Effector memory CD4-positive, alpha-beta T cell (primary cell): ENCODE measurements around the gene TBX6.

Experiments
- DNase-seq, 3 donors: peaks; one replicate each; pipeline ENCODE4 v3.0.0-alpha.2; 2020
- H3K27ac ChIP-seq: 2 replicates; pipeline ENCODE4 v1.7.0; 2013; ENCODE audit warnings: mild to moderate bottlenecking, low read length, moderate library complexity; ENCODE audit not compliant: insufficient read depth, poor library complexity, severe bottlenecking
- H3K27me3 ChIP-seq: replicated peaks from 2 replicates; pipeline ENCODE4 v1.7.0; 2013; ENCODE audit warnings: mild to moderate bottlenecking, low read length; ENCODE audit not compliant: insufficient read depth, control insufficient read depth, poor library complexity, severe bottlenecking
- H3K36me3 ChIP-seq: 2 replicates; pipeline ENCODE4 v1.7.0; 2013; ENCODE audit warnings: mild to moderate bottlenecking, low read length, moderate library complexity; ENCODE audit not compliant: control insufficient read depth, insufficient read depth
- H3K4me1 ChIP-seq: 2 replicates; pipeline ENCODE4 v1.7.0; 2013; ENCODE audit warnings: low read length, mild to moderate bottlenecking; ENCODE audit not compliant: control insufficient read depth, insufficient read depth, poor library complexity, severe bottlenecking
- H3K4me3 ChIP-seq: 2 replicates; pipeline ENCODE4 v1.7.0; 2013; ENCODE audit warnings: low read length, low read depth, mild to moderate bottlenecking; ENCODE audit not compliant: insufficient read depth, poor library complexity, severe bottlenecking
- H3K9me3 ChIP-seq: 2 replicates; pipeline ENCODE4 v1.7.0; 2013; ENCODE audit warnings: mild to moderate bottlenecking, low read length, moderate library complexity; ENCODE audit not compliant: control insufficient read depth

The TBX6 gene

DNA sequence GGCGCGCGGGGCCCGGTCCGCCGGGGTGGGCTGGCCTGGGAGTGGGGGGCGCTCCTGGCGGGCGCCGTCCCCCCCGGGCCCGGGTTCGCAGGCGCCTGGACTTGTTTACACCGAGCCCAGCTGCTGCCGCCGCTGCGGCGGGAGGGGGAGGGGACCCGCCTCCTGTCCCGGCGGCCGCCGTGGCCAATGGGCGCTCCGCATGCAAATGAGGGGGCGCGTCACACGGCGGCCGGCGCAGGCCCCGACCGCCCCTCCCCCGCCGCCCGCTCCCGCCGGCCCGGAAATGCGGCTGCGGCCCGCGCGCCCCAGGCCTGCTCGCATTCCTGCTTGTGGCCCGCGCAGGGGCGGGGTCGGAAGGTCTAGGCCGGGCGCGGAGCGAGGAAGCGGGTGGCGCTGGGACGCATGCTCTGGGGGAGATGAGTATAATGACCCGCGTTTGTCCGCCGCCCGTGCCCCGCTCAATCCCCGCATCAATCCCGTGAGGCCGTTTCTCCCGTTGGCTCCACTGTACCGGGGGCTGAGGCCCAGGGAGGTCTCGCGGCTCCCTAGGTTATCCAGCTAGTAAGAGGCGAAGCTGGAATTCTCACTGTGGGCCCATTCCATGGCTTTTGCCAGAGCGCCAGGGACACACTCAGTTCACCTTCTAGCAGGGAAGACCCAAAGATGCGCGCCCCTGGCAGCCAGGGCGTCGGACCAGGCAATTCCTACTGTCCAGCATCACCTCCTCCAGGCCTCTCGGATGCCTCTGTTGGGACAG, 4.6 kb upstream of the TBX6 start, which contains the start of gene YPEL3:
Gene YPEL3, minus strand, starts transcription at position 109 of the 757 bp plus-strand sequence. CDS start 731 bp downstream, outside the sequence.
- DNase-seq = peak; percentile 81 to 85 (median 83)
- Histone ChIP-seq H3K9me3 (peaks cover 20% of the 10 kb centered on the region), H3K36me3 (peaks cover 8% of the 10 kb centered on the region), H3K27ac (peak within 1 kb of the TSS; percentile 82), H3K27me3 (no peaks in the 10 kb centered on the region), H3K4me3 (peak within 1 kb of the TSS; percentile 74), H3K4me1 (peaks cover 30% of the 10 kb centered on the region)

DNA sequence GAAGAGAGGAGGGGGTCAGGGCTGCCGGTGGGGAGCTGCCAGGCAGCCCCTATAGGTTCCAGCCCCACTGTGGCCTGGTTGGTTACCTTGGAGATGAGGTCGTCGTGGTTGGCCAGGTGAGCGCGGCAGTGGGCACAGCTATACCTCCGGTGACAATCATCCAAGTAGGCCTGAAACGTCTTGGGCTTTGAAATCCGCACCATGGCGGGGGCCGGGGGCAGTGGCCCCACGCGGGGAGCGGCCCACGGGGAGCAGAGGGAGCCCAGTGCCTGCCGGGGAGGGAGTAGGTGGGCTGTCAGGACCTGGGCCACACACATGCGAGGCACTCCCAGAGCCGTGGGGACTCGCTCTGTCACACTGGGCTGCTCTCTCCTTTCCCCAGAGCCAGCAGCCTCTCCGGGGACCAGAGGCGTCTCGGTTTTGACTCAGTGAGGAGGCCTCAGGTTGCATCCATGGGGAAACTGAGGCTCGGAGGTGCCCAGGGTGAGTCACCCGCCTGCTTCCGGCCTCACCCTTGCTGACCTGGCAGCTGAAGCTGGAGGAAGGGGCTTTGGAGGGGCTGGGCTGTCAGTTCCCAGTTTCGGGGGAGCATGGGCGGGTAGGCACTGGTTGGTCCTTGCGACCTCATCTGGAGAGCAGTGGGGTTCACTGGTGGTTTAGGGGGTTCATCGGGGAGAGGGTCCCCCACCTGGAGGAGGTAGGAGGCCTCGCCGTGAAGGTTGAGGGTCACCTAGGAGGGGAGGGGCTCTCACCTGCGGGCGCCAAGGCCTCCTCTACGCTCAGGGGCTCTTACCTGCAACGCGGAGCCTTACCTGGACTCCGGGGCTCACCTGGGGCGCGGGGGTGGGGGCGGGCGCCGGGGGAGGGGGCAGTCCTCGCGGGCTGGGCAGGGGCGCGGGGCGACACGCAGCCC, 3.7 kb upstream of the TBX6 start:
- Histone ChIP-seq H3K9me3 (peaks cover 20% of the 10 kb centered on the region), H3K4me3 (peak overlapping the region; percentile 74), H3K36me3 (peaks cover 8% of the 10 kb centered on the region), H3K4me1 (peaks cover 35% of the 10 kb centered on the region), H3K27ac (peak overlapping the region; percentile 82), H3K27me3 (no peaks in the 10 kb centered on the region)
- no peak for DNase-seq

DNA sequence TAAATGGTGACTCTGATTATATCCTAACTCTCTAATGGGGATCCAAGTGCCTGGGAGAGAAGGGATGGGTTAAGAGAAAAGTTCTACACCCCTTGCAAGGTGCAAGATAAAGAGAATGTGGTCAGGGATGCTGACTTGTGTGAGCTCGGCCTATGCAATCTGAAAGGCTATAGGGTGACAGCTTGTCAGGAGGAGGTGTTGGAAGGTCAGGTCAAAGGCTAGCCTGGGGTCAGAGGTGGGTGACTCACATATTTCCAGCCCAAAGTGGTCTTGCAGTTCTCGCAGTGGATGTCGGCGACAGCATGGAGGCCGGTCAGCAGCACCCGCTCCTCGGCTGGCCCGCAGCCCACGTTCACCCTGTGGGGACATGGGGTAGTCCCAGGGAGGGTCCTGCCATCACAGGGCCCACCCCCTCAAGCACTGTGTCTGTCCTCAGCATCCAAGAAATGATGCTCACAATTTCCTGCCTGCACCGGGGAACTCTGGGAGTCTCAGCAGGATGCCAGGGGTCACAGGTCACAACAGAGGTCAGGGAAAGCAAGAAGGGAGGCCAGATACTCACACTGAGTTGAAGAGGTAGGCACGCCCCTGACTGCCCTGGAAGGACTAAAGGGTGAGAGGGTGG, 2.9 kb upstream of the TBX6 start:
- Histone ChIP-seq H3K4me3 (peak overlapping the region; percentile 74), H3K27me3 (no peaks in the 10 kb centered on the region), H3K27ac (peak overlapping the region; percentile 82), H3K36me3 (peaks cover 8% of the 10 kb centered on the region), H3K9me3 (peaks cover 20% of the 10 kb centered on the region), H3K4me1 (peaks cover 42% of the 10 kb centered on the region)
- DNase-seq = no peak

DNA sequence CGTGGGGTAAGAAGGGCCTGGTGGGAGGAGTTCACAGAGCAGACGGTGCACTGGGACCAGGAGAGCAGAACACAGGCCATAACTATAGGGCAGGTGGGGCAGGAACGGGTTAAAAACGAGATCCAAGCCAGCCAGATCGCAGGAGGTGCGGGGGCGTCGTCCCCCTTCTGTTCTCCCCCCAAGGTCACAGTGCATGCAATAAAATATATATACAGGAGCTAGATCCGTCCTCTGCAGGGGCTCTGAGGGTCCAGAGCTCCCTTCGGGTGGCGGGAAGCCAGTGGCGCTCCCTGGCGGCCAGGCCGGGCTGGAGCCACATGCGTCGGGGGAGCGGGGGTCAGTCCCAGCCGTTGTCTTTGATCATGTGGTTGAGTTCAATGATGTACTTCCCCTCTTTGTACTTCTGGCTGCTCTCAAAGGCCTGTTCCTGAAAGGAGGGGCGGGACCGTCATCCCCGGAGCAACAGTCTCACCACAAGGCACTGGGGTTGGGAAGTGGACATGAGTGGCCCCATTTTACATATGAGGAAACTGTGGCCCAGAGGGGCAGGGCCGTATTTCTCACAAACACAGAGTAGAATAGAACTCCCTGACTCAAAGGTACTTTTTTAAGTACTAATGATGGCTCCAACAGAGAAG, 768 bp upstream of the TBX6 start:
- peak overlapping the region; percentile 38 for H3K4me3 ChIP-seq
- peaks cover 42% of the 10 kb centered on the region for H3K4me1 ChIP-seq
- H3K27ac ChIP-seq = peak overlapping the region; percentile 66
- H3K27me3 ChIP-seq = no peaks in the 10 kb centered on the region
- DNase-seq = peak; percentile 58 to 68 (median 58)
- peaks cover 8% of the 10 kb centered on the region for H3K36me3 ChIP-seq
- H3K9me3 ChIP-seq = peaks cover 8% of the 10 kb centered on the region

DNA sequence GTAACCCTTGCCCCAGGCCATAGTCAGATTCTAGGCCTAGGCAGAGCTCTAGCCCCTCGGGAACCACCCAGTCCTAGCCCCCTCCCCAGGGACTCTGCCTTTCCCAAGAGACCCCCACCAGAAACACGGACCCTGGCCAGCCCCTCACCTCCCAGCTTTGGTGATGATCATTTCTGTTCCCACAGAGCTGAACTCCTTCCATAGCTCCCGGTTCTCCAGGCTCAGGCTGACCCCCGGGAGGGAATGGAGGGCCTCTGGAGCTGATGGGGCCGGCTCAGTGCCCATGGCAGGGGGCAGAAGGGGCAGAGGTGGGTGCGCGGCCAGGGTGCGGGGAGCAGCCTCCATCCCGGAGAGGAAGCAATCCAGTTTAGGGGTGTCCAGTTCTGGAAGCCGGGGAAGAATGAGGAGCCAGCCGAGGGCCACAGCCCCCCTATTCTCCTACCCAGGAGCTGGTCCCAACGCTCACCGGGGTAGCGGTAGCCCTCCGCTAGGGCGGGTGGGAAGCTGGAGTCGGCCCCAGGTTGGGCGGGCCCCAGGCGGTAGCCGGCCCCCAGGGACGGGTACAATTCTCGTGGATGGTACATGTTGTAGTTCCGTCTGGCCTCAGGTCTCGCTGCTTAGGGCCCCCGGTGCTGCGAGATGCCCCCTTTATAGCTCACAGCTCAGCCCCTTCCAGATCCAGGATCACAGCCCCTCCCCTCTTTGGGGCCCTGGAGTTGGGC, 953 bp downstream of the TBX6 start:
- H3K4me3 ChIP-seq = no peak overlapping the region
- peaks cover 8% of the 10 kb centered on the region for H3K36me3 ChIP-seq
- no peaks in the 10 kb centered on the region for H3K9me3 ChIP-seq
- peaks cover 42% of the 10 kb centered on the region for H3K4me1 ChIP-seq
- H3K27me3 ChIP-seq = no peaks in the 10 kb centered on the region
- no peak for DNase-seq
- no peak overlapping the region for H3K27ac ChIP-seq

DNA sequence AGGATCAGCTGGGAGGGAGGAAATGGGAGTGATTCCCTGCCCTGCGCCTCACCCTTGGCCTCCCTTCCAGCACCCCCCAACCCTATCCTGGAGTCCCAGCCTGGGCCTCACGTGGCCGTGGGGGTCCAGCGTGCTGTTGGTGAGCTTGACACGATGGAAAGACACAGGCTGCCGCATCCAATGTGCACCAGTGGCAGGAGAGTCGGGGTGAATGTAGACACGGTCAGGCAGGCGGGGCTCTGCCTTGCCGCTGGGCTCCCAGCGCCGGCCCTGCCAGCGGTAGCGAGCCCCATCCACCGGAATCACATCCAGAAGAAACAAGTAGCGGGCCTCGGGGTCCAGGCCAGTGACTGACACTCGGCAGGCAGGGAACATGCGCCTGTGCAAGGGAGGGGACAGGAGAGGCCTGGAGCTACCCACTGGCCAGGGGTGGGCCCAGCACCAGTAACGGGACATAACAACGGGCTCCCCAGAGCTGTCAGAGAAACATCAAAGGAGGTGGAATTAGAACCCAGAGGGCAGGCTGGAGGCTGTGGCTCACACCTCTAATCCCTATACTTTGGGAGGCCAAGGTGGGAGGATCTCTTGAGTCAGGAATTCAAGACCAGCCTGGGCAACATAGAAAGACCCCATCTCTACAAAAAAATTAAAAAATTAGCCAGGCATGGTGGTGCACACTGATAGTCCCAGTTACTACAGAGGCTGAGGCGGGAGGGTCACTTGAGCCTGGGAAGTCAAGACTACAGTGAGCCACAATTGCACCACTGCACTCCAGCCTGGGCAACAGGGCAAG, 2.7 kb downstream of the TBX6 start:
- no peak overlapping the region for H3K4me3 ChIP-seq
- no peak overlapping the region for H3K27ac ChIP-seq
- no peaks in the 10 kb centered on the region for H3K27me3 ChIP-seq
- DNase-seq = no peak
- H3K36me3 ChIP-seq = peaks cover 16% of the 10 kb centered on the region
- no peaks in the 10 kb centered on the region for H3K9me3 ChIP-seq
- H3K4me1 ChIP-seq = peaks cover 30% of the 10 kb centered on the region

DNA sequence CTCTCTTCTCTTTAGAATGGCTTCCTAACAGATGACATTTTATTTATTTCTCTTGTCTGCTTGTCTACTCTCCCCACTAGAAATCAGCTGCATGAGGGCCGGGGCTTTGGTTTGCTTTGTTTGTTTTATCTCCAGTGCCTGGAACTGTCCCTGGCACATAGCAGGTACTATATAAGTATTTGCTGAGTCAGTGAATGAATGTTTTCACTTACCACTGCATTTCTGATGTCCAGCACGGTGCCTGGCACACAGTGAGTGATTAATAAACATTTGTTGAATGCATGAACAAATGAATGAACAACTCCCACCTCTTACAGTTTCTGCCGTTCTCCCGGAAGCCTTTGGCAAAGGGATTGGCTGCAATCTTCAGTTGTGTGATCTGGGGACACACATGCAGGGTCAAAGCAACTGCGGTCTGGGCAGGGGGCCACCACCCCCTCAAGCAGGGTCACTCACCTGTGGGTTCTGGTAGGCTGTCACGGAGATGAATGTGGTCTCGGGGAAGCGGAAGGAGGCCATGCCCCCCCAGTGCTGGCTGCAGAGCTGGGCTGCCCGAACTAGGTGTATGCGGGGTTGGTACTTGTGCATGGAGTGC, 3.4 kb downstream of the TBX6 start:
- Histone ChIP-seq H3K9me3 (no peaks in the 10 kb centered on the region), H3K4me1 (peaks cover 30% of the 10 kb centered on the region), H3K27me3 (no peaks in the 10 kb centered on the region), H3K4me3 (no peak overlapping the region), H3K36me3 (peaks cover 23% of the 10 kb centered on the region), H3K27ac (no peak overlapping the region)
- no peak for DNase-seq

DNA sequence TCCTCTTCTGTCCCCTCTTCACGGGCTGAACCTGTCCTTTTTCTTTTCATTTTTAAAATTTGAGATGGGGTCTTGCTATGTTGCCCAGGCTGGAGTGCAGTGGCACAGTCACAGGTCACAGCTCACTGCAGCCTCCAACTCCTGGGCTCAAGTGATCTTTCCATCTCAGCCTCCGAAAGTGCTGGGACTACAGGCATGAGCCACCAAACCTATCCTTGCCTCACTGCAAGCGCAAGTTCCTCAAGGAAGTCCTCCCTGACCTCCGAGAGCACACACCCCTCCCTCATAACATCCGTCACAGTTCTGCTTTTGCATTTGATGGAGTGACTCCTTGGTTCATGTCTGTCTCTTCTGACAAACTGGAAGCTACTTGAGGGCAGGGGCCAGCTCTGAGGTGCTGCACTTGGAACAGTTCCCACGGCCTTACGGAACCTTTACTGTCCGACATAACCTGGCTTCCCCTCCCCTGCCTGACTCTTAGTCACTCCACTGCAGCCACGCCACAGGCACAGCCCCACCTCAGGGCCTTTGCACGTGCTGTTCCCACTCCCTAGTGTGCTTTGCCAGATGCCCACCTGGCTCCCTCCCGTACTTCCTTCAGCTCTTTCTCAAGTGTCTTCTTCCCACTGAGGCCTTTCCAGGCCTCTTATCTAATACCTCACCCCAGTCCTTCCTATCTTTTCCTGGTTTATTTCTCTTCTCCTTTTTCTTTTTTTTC, 4.4 kb downstream of the TBX6 start:
- Histone ChIP-seq H3K36me3 (peaks cover 33% of the 10 kb centered on the region), H3K27me3 (no peaks in the 10 kb centered on the region), H3K4me3 (no peak overlapping the region), H3K4me1 (peaks cover 20% of the 10 kb centered on the region), H3K27ac (no peak overlapping the region), H3K9me3 (no peaks in the 10 kb centered on the region)
- DNase-seq = no peak
